IMR-90 (cell line): ENCODE data around the gene MARCHF3. TPM values are rescaled to one million over a fixed set of nuclear protein-coding genes. Genes with fewer than 3 reads are reported as not detected.

ENCODE experiments used
- ATAC-seq: fragments of 200-7000 bp; cut with Tn5 transposase; 2 replicates; pipeline ENCODE4 v1.9.1; 2020; ENCODE audit warnings: low read depth, mild to moderate bottlenecking, moderate library complexity
- BruUV-seq: library from RNA; stranded (reverse); fragments of 400-500 nt; replicated peaks from 2 replicates; lab custom pipeline; 2021; lab: Mats Ljungman, UMichigan
- CTCF ChIA-PET: fragments of 300-600 bp; formaldehyde crosslinking; extraction: SDS; loops from one replicate; lab custom pipeline; 2021; ENCODE audit warnings: antibody characterized with exemption; lab: Yijun Ruan, JAX
- POLR2A ChIA-PET: fragments of 300-600 bp; sonication (Branson Sonifier 250); formaldehyde crosslinking; loops from one replicate; lab custom pipeline; 2022; ENCODE audit warnings: antibody characterized with exemption; ENCODE audit not compliant: unreplicated experiment; lab: Charles Lee
- DNase-seq: peaks from one replicate; pipeline ENCODE4 v3.0.0; 2013
- H2AFZ ChIP-seq: replicated peaks from 2 replicates; pipeline ENCODE3; 2013; ENCODE audit warnings: low read length, mild to moderate bottlenecking; ENCODE audit not compliant: poor library complexity
- H2AK5ac ChIP-seq: 2 replicates; pipeline ENCODE4 v1.6.1; 2013; ENCODE audit warnings: low read depth, low read length, inconsistent platforms
- H2AK9ac ChIP-seq: replicated peaks from 2 replicates; pipeline ENCODE3; 2013; ENCODE audit warnings: mild to moderate bottlenecking, low read depth, low read length, moderate library complexity; ENCODE audit not compliant: poor library complexity
- H2BK120ac ChIP-seq: 2 replicates; pipeline ENCODE4 v1.6.1; 2013; ENCODE audit warnings: low read depth, low read length, inconsistent platforms
- H2BK15ac ChIP-seq: 3 replicates; pipeline ENCODE4 v1.6.1; 2013; ENCODE audit warnings: low read depth, low read length, inconsistent platforms
- H2BK20ac ChIP-seq: 2 replicates; pipeline ENCODE4 v1.6.1; 2013; ENCODE audit warnings: low read depth, mild to moderate bottlenecking, inconsistent platforms, low read length, moderate library complexity
- H2BK5ac ChIP-seq: 2 replicates; pipeline ENCODE4 v1.6.1; 2013; ENCODE audit warnings: mild to moderate bottlenecking, low read depth, low read length, inconsistent platforms; ENCODE audit not compliant: poor library complexity, severe bottlenecking
- H3K14ac ChIP-seq: replicated peaks from 2 replicates; pipeline ENCODE4 v1.6.1; 2013; ENCODE audit warnings: low read depth, low read length, inconsistent platforms
- H3K18ac ChIP-seq: 2 replicates; pipeline ENCODE4 v1.6.1; 2013; ENCODE audit warnings: low read depth, low read length, control low read depth
- H3K23ac ChIP-seq: 2 replicates; pipeline ENCODE4 v1.6.1; 2013; ENCODE audit warnings: low read depth, low read length, inconsistent platforms
- H3K27ac ChIP-seq: 2 replicates; pipeline ENCODE4 v1.5.1; 2013; ENCODE audit warnings: mild to moderate bottlenecking, control low read depth, low read length; ENCODE audit not compliant: insufficient read depth
- H3K27me3 ChIP-seq: 2 replicates; pipeline ENCODE4 v1.6.1; 2013; ENCODE audit warnings: low read length; ENCODE audit not compliant: control insufficient read depth, insufficient read depth
- H3K36me3 ChIP-seq: 2 replicates; pipeline ENCODE4 v1.6.1; 2013; ENCODE audit warnings: low read length, mixed read lengths; ENCODE audit not compliant: control insufficient read depth, insufficient read depth
- H3K4ac ChIP-seq: 2 replicates; pipeline ENCODE4 v1.6.1; 2013; ENCODE audit warnings: low read depth, low read length, inconsistent platforms
- H3K4me1 ChIP-seq: 2 replicates; pipeline ENCODE4 v1.6.1; 2013; ENCODE audit warnings: low read length, mixed read lengths; ENCODE audit not compliant: control insufficient read depth, insufficient read depth
- H3K4me2 ChIP-seq: 2 replicates; pipeline ENCODE4 v1.6.1; 2013; ENCODE audit warnings: low read depth, mild to moderate bottlenecking, control low read depth, low read length, moderate library complexity
- H3K4me3 ChIP-seq: 2 replicates; pipeline ENCODE4 v1.5.1; 2013; ENCODE audit warnings: low read depth, mild to moderate bottlenecking, control low read depth, low read length, moderate library complexity; ENCODE audit not compliant: insufficient read depth
- H3K56ac ChIP-seq: 2 replicates; pipeline ENCODE4 v1.6.1; 2013; ENCODE audit warnings: low read length, inconsistent platforms; ENCODE audit not compliant: insufficient read depth; ENCODE audit errors: extremely low read depth
- H3K79me1 ChIP-seq, 2 experiments: 2 replicates each; pipeline ENCODE4 v1.6.1; 2013; ENCODE audit warnings: low read length in 2 of 2, inconsistent platforms in 1 of 2, low read depth in 1 of 2
- H3K9ac ChIP-seq: 2 replicates; pipeline ENCODE4 v1.6.1; 2013; ENCODE audit warnings: low read depth, low read length, control low read depth
- H3K9me1 ChIP-seq: 2 replicates; pipeline ENCODE4 v1.6.1; 2013; ENCODE audit warnings: low read length, inconsistent platforms; ENCODE audit not compliant: insufficient read depth
- H3K9me3 ChIP-seq: 2 replicates; pipeline ENCODE4 v1.6.1; 2013; ENCODE audit warnings: low read length; ENCODE audit not compliant: control insufficient read depth, insufficient read depth
- H4K20me1 ChIP-seq: 2 replicates; pipeline ENCODE4 v1.6.1; 2013; ENCODE audit warnings: low read length, inconsistent platforms; ENCODE audit not compliant: insufficient read depth
- H4K5ac ChIP-seq: 2 replicates; pipeline ENCODE4 v1.6.1; 2013; ENCODE audit warnings: mild to moderate bottlenecking, low read depth, low read length, control low read depth
- H4K8ac ChIP-seq, 2 experiments: 2 replicates each; pipeline ENCODE4 v1.6.1; 2013; ENCODE audit warnings: low read depth in 2 of 2, low read length in 2 of 2, control low read depth in 1 of 2, inconsistent platforms in 1 of 2
- H4K91ac ChIP-seq: 2 replicates; pipeline ENCODE4 v1.6.1; 2013; ENCODE audit warnings: low read depth, low read length, inconsistent platforms; ENCODE audit not compliant: insufficient read depth
- BHLHE40 ChIP-seq: fragments of 150-350 bp; IDR thresholded peaks from 2 replicates; pipeline ENCODE4 v1.6.1; 2016; ENCODE audit warnings: mild to moderate bottlenecking, low read depth, low read length
- CEBPB ChIP-seq: IDR thresholded peaks from 2 replicates; pipeline ENCODE4 v1.6.1; 2012; ENCODE audit warnings: low read depth, low read length, improper control_type of control experiment
- CHD1 ChIP-seq: IDR thresholded peaks from 2 replicates; pipeline ENCODE4 v1.6.1; 2012; ENCODE audit warnings: low read depth, low read length, improper control_type of control experiment
- FOS ChIP-seq: fragments of 150-350 bp; IDR thresholded peaks from 2 replicates; pipeline ENCODE4 v1.6.1; 2016; ENCODE audit warnings: low read depth, low read length
- MAFK ChIP-seq: IDR thresholded peaks from 2 replicates; pipeline ENCODE4 v1.6.1; 2012; ENCODE audit warnings: low read depth, low read length, improper control_type of control experiment
- MAZ ChIP-seq: IDR thresholded peaks from 2 replicates; pipeline ENCODE4 v1.6.1; 2012; ENCODE audit warnings: low read depth, mild to moderate bottlenecking, low read length, improper control_type of control experiment, moderate library complexity, borderline replicate concordance
- MXI1 ChIP-seq: IDR thresholded peaks from 2 replicates; pipeline ENCODE4 v1.6.1; 2012; ENCODE audit warnings: low read depth, mild to moderate bottlenecking, low read length, moderate library complexity, borderline replicate concordance
- NFE2L2 ChIP-seq: fragments of 150-350 bp; IDR thresholded peaks from 2 replicates; pipeline ENCODE4 v1.6.1; 2016; ENCODE audit warnings: low read depth, mild to moderate bottlenecking, low read length
- POLR2A ChIP-seq: IDR thresholded peaks from 2 replicates; pipeline ENCODE4 v1.6.1; 2012; ENCODE audit warnings: mild to moderate bottlenecking, low read depth, low read length
- RAD21 ChIP-seq: IDR thresholded peaks from 2 replicates; pipeline ENCODE4 v1.6.1; 2012; ENCODE audit warnings: low read length, improper control_type of control experiment
- RCOR1 ChIP-seq: IDR thresholded peaks from 2 replicates; pipeline ENCODE4 v1.6.1; 2012; ENCODE audit warnings: mild to moderate bottlenecking, low read length, improper control_type of control experiment; ENCODE audit not compliant: insufficient replicate concordance
- RFX5 ChIP-seq: IDR thresholded peaks from 2 replicates; pipeline ENCODE4 v1.8.0; 2012; ENCODE audit warnings: low read depth, mild to moderate bottlenecking, low read length, moderate library complexity
- SMC3 ChIP-seq: fragments of 150-350 bp; IDR thresholded peaks from 2 replicates; pipeline ENCODE4 v1.6.1; 2016; ENCODE audit warnings: low read depth, mild to moderate bottlenecking, antibody characterized with exemption, low read length, moderate library complexity
- WGBS, 2 experiments: methylation state at CpG; one replicate each; pipeline versions ENCODE4 v1.1.5 to v1.1.7; 2013; ENCODE audit warnings: missing lambda C conversion rate in 2 of 2; ENCODE audit not compliant: insufficient read length in 1 of 2; ENCODE audit errors: extremely low coverage in 2 of 2; 5-methylcytosine and 5-hydroxymethylcytosine counted together
- dilution Hi-C: fragments of 300-500 bp; cut with HindIII; formaldehyde crosslinking; loops from one replicate; pipeline ENCODE4 v1.14.3; 2018; ENCODE audit warnings: low sequenced_read_pairs; ENCODE audit not compliant: unreplicated experiment
- in situ Hi-C: fragments of 300-500 bp; cut with MboI; formaldehyde crosslinking; loops from 3 replicates; pipeline ENCODE4 v1.14.3; 2019; ENCODE audit warnings: low sequenced_read_pairs, inconsistent platforms, mixed read lengths
- intact Hi-C: fragments of 100-400 bp; cut with micrococcal nuclease; formaldehyde crosslinking; loops from 2 replicates; pipeline ENCODE4 v1.10.0; 2022
- polyA plus RNA-seq, 3 experiments: library from polyadenylated mRNA; depleted of rRNA; stranded (reverse); fragments of >200 nt; gene quantifications; 2 replicates each; pipeline ENCODE4 v1.2.3, GENCODE V29; 2012; ENCODE audit warnings: low replicate concordance in 1 of 3
- total RNA-seq: library from RNA; depleted of rRNA; stranded (reverse); fragments of >200 nt; gene quantifications from 2 replicates; pipeline ENCODE4 v1.2.3, GENCODE V29; 2012
- TF ChIP-seq, protein P1 (sequence below): fragments of 150-350 bp; IDR thresholded peaks from 2 replicates; pipeline ENCODE4 v1.6.1; 2016; ENCODE audit warnings: low read depth, mild to moderate bottlenecking, low read length, moderate library complexity, borderline replicate concordance
- TF ChIP-seq, protein P2 (sequence below): fragments of 150-350 bp; IDR thresholded peaks from 2 replicates; pipeline ENCODE4 v1.6.1; 2017; ENCODE audit warnings: mild to moderate bottlenecking, antibody characterized with exemption, low read length, low read depth
- TF ChIP-seq, protein P3 (sequence below): conservative IDR thresholded peaks from 2 replicates; pipeline ENCODE4 v1.5.1; 2012; ENCODE audit warnings: mild to moderate bottlenecking, low read depth, low read length, improper control_type of control experiment

Gene MARCHF3
- total and polyA plus RNA-seq, 2 of the 4 experiments (the other 2 are of a cell fraction), result 11.2 to 18.8 TPM

DNA sequence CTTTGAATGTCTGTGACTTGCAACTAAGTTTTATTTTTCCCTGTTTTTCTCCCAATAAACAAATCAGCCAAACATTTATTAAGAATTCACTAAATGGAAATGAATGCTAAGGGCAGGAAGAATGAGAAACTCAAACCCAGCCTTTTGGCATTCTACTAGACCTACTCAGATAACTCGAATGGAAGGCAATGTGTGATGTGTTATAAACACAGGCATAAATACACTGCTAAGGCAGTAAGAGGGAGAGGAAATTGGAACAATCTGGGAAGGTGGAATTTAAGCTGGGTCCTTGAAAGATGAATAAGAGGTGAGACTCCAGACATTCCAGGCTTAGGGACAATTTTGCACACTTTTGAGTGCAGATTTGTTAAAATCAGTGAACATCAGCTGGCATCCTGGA lies 34.7 kb downstream of the MARCHF3 start:
- CTCF ChIA-PET, result interaction anchor here (0.6 kb wide), 3 partner anchors 180 to 1884 kb away, joined by 3 to 8 read pairs (median 6); no protein-coding TSS in a partner anchor
- DNase-seq, result peak; percentile 27
- dilution Hi-C loops, result no loop called here
- H4K20me1 ChIP-seq, result no peaks in the 10 kb centered on the region
- H3K4ac ChIP-seq, result no peak overlapping the region
- POLR2A ChIA-PET, result no interaction called here
- no peak overlapping the region for H4K91ac ChIP-seq
- no peak overlapping the region for H3K56ac ChIP-seq
- H2AFZ ChIP-seq, result no peak overlapping the region
- H3K4me1 ChIP-seq, result peaks cover 5% of the 10 kb centered on the region
- no peak overlapping the region for H2AK9ac ChIP-seq
- WGBS, 2 experiments, result no CpG with 5 or more reads among the region's 1 CpG
- no TSS peak for BruUV-seq
- no peak overlapping the region for H4K5ac ChIP-seq
- no peak overlapping the region for H3K4me3 ChIP-seq
- no peak overlapping the region for H3K18ac ChIP-seq
- H4K8ac ChIP-seq, result no peak overlapping the region
- H3K36me3 ChIP-seq, result no peaks in the 10 kb centered on the region
- in situ Hi-C loops, result no loop called here
- H3K4me2 ChIP-seq, result peak overlapping the region; percentile 17; the same call in 1 of the 2 replicates
- TF ChIP-seq, protein P1, sequence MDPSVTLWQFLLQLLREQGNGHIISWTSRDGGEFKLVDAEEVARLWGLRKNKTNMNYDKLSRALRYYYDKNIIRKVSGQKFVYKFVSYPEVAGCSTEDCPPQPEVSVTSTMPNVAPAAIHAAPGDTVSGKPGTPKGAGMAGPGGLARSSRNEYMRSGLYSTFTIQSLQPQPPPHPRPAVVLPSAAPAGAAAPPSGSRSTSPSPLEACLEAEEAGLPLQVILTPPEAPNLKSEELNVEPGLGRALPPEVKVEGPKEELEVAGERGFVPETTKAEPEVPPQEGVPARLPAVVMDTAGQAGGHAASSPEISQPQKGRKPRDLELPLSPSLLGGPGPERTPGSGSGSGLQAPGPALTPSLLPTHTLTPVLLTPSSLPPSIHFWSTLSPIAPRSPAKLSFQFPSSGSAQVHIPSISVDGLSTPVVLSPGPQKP, result no peak
- TF ChIP-seq MAFK (no peak), BHLHE40 (no peak), RAD21 (no peak), MAZ (no peak), SMC3 (no peak), MXI1 (no peak), NFE2L2 (no peak), CHD1 (no peak), RFX5 (no peak), POLR2A (no peak), RCOR1 (no peak), CEBPB (no peak), FOS (no peak)
- TF ChIP-seq, protein P2, sequence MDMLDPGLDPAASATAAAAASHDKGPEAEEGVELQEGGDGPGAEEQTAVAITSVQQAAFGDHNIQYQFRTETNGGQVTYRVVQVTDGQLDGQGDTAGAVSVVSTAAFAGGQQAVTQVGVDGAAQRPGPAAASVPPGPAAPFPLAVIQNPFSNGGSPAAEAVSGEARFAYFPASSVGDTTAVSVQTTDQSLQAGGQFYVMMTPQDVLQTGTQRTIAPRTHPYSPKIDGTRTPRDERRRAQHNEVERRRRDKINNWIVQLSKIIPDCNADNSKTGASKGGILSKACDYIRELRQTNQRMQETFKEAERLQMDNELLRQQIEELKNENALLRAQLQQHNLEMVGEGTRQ, result no peak
- TF ChIP-seq, protein P3, sequence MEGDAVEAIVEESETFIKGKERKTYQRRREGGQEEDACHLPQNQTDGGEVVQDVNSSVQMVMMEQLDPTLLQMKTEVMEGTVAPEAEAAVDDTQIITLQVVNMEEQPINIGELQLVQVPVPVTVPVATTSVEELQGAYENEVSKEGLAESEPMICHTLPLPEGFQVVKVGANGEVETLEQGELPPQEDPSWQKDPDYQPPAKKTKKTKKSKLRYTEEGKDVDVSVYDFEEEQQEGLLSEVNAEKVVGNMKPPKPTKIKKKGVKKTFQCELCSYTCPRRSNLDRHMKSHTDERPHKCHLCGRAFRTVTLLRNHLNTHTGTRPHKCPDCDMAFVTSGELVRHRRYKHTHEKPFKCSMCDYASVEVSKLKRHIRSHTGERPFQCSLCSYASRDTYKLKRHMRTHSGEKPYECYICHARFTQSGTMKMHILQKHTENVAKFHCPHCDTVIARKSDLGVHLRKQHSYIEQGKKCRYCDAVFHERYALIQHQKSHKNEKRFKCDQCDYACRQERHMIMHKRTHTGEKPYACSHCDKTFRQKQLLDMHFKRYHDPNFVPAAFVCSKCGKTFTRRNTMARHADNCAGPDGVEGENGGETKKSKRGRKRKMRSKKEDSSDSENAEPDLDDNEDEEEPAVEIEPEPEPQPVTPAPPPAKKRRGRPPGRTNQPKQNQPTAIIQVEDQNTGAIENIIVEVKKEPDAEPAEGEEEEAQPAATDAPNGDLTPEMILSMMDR, result no peak
- peaks cover 9% of the 10 kb centered on the region; the same call in 1 of the 2 replicates for H3K9me1 ChIP-seq
- intact Hi-C loops, result no loop called here
- H2BK5ac ChIP-seq, result no peak overlapping the region
- H2AK5ac ChIP-seq, result no peak overlapping the region
- H2BK20ac ChIP-seq, result no peak overlapping the region; the same call in 1 of the 2 replicates
- no peak overlapping the region for H2BK120ac ChIP-seq
- H3K27me3 ChIP-seq, result no peaks in the 10 kb centered on the region
- no peaks in the 10 kb centered on the region for H3K9me3 ChIP-seq
- H2BK15ac ChIP-seq, result no peak overlapping the region
- no peak overlapping the region for H3K23ac ChIP-seq
- peak; percentile 71 for ATAC-seq
- H3K9ac ChIP-seq, result no peak overlapping the region
- H3K79me1 ChIP-seq, result peaks cover 33 to 49% of the 10 kb centered on the region in 2 experiments; a peak in 3 of 4 replicates
- H3K27ac ChIP-seq, result no peak overlapping the region
- H3K14ac ChIP-seq, result no peak overlapping the region
